HCT116 (cell line): ENCODE results near the gene TRERF1. TPM values are rescaled to one million over a fixed set of nuclear protein-coding genes. Genes with fewer than 3 reads are reported as not detected.

Experiments
- ATAC-seq: fragments of 200-7000 bp; cut with Tn5 transposase; 2 replicates; pipeline ENCODE4 v1.9.1; 2020; ENCODE audit warnings: mild to moderate bottlenecking, moderate library complexity
- BruUV-seq: library from RNA; stranded (reverse); fragments of 400-500 nt; replicated peaks from 2 replicates; lab custom pipeline; 2021; lab: Mats Ljungman, UMichigan
- CTCF ChIA-PET: fragments of 300-600 bp; sonication (Branson Sonifier 250); formaldehyde crosslinking; loops from one replicate; lab custom pipeline; 2021; ENCODE audit warnings: antibody characterized with exemption; lab: Charles Lee
- POLR2A ChIA-PET: fragments of 300-600, 350-600 bp; sonication (Branson Sonifier 250); formaldehyde crosslinking; loops from one replicate; lab custom pipeline; 2021; ENCODE audit warnings: antibody characterized with exemption; lab: Charles Lee
- RAD21 ChIA-PET, 2 experiments: fragments of 300-600 bp; sonication (Branson Sonifier 250); formaldehyde crosslinking; loops; one replicate each; lab custom pipeline; 2023; ENCODE audit warnings: low total read pairs in 2 of 2; ENCODE audit not compliant: uncharacterized antibody in 2 of 2, unreplicated experiment in 2 of 2, low non-redundant PET in 1 of 2; lab: Charles Lee
- DNase-seq: peaks from one replicate; pipeline ENCODE4 v3.0.0-alpha.2; 2010; ENCODE audit warnings: low read depth, low spot score
- H2AFZ ChIP-seq: fragments of 200-600 bp; shearing (Covaris generic), sonication (generic); 2 replicates; pipeline ENCODE4 v1.6.1; 2017; ENCODE audit warnings: low read depth, mixed run types, mixed read lengths, antibody characterized with exemption, low read length; ENCODE audit not compliant: poor library complexity, severe bottlenecking
- H3K27ac ChIP-seq: 2 replicates; pipeline ENCODE4 v1.5.1; 2012; ENCODE audit warnings: low read depth, low read length
- H3K27me3 ChIP-seq: fragments of 200-600 bp; sonication (generic); 2 replicates; pipeline ENCODE4 v1.6.1; 2016; ENCODE audit warnings: mixed run types, low read length, mixed read lengths; ENCODE audit not compliant: insufficient read depth
- H3K36me3 ChIP-seq, 2 experiments: fragments of 200-500 bp in 1 of 2; fragments of 200-600 bp in 1 of 2; sonication (Bioruptor generic) in 1 of 2; sonication (generic) in 1 of 2; 2 replicates each; pipeline versions ENCODE4 v1.5.1 to v1.6.1; 2014 to 2016; ENCODE audit warnings: low read length in 2 of 2, inconsistent platforms in 1 of 2, mixed read lengths in 1 of 2, mixed run types in 1 of 2; ENCODE audit not compliant: insufficient read depth in 2 of 2, control insufficient read depth in 1 of 2
- H3K4me1 ChIP-seq, 2 experiments: fragments of 200-600 bp in 1 of 2; sonication (generic) in 1 of 2; 2 replicates each; pipeline versions ENCODE4 v1.5.1 to v1.6.1; 2012 to 2017; ENCODE audit warnings: low read length in 2 of 2, inconsistent platforms in 1 of 2, mild to moderate bottlenecking in 1 of 2, mixed read lengths in 1 of 2, mixed run types in 1 of 2, moderate library complexity in 1 of 2; ENCODE audit not compliant: insufficient read depth in 2 of 2, control insufficient read depth in 1 of 2
- H3K4me2 ChIP-seq: fragments of 200-600 bp; sonication (generic); 2 replicates; pipeline ENCODE4 v1.6.1; 2017; ENCODE audit warnings: mixed run types, low read length, mixed read lengths
- H3K4me3 ChIP-seq, 2 experiments: fragments of 200-600 bp in 1 of 2; sonication (generic) in 1 of 2; replicated peaks in 1 of 2; 2 replicates each; pipeline ENCODE4 v1.5.1; 2011 to 2016; ENCODE audit warnings: low read length in 2 of 2, control low read depth in 1 of 2, low read depth in 1 of 2, mild to moderate bottlenecking in 1 of 2, mixed read lengths in 1 of 2, mixed run types in 1 of 2
- H3K79me2 ChIP-seq: fragments of 200-600 bp; sonication (generic); 2 replicates; pipeline ENCODE4 v1.6.1; 2017; ENCODE audit warnings: mild to moderate bottlenecking, mixed run types, low read length, moderate library complexity, mixed read lengths; ENCODE audit not compliant: insufficient read depth
- H3K9ac ChIP-seq: fragments of 200-600 bp; sonication (generic); 2 replicates; pipeline ENCODE4 v1.6.1; 2016; ENCODE audit warnings: low read length, mixed read lengths
- H3K9me2 ChIP-seq: fragments of 200-600 bp; sonication (generic), shearing (Covaris generic); 2 replicates; pipeline ENCODE4 v1.6.1; 2017; ENCODE audit warnings: mixed run types, mild to moderate bottlenecking, moderate library complexity; ENCODE audit not compliant: insufficient read depth
- H3K9me3 ChIP-seq, 2 experiments: fragments of 200-500 bp in 1 of 2; fragments of 200-600 bp in 1 of 2; sonication (Bioruptor generic) in 1 of 2; sonication (generic) in 1 of 2; 2 replicates each; pipeline ENCODE4 v1.6.1; 2014 to 2017; ENCODE audit warnings: low read length in 2 of 2, mixed read lengths in 2 of 2, inconsistent platforms in 1 of 2, low read depth in 1 of 2, mild to moderate bottlenecking in 1 of 2, mixed run types in 1 of 2, moderate library complexity in 1 of 2; ENCODE audit not compliant: control insufficient read depth in 1 of 2, insufficient read depth in 1 of 2
- H4K20me1 ChIP-seq: fragments of 200-600 bp; sonication (generic), shearing (Covaris generic); 2 replicates; pipeline ENCODE4 v1.6.1; 2017; ENCODE audit warnings: mixed run types, mild to moderate bottlenecking, moderate library complexity; ENCODE audit not compliant: insufficient read depth
- ATF3 ChIP-seq: IDR thresholded peaks from 2 replicates; pipeline ENCODE4 v1.6.1; 2012
- EGR1 ChIP-seq: IDR thresholded peaks from 2 replicates; pipeline ENCODE4 v1.6.1; 2012; ENCODE audit warnings: low read depth
- EZH2phosphoT487 ChIP-seq: fragments of 200-600 bp; IDR thresholded peaks from 2 replicates; pipeline ENCODE4 v1.6.1; 2018; ENCODE audit warnings: antibody characterized with exemption, borderline replicate concordance
- MAX ChIP-seq: IDR thresholded peaks from 2 replicates; pipeline ENCODE4 v1.6.1; 2012
- POLR2A ChIP-seq: IDR thresholded peaks from 2 replicates; pipeline ENCODE4 v1.7.0; 2011; ENCODE audit warnings: borderline replicate concordance; ENCODE audit not compliant: insufficient read depth, insufficient read length; ENCODE audit errors: extremely low read depth
- RAD21 ChIP-seq: IDR thresholded peaks from 2 replicates; pipeline ENCODE4 v1.6.1; 2012; ENCODE audit warnings: low read depth, mild to moderate bottlenecking
- SIN3A ChIP-seq: IDR thresholded peaks from 2 replicates; pipeline ENCODE4 v1.6.1; 2012; ENCODE audit warnings: low read depth
- ZNF274 ChIP-seq: fragments of 200-500 bp; sonication (Bioruptor generic); IDR thresholded peaks from 2 replicates; pipeline ENCODE4 v1.6.1; 2014; ENCODE audit warnings: mild to moderate bottlenecking, low read depth, low read length, inconsistent platforms
- intact Hi-C: fragments of 100-400 bp; cut with micrococcal nuclease; formaldehyde crosslinking; loops from 2 replicates; pipeline ENCODE4 v1.10.0; 2022
- total RNA-seq: library from RNA; stranded (reverse); gene quantifications from one replicate; pipeline ENCODE4 v1.2.1, GENCODE V29; 2021; ENCODE audit not compliant: unreplicated experiment
- TF ChIP-seq, protein P1 (sequence below): IDR thresholded peaks from 2 replicates; pipeline ENCODE4 v1.6.1; 2011; ENCODE audit warnings: mild to moderate bottlenecking, low read length, moderate library complexity; ENCODE audit not compliant: insufficient replicate concordance; ENCODE audit errors: extremely low read depth

The TRERF1 gene
- total RNA-seq, 1 experiment from 2014 or later = 12.4 TPM

DNA sequence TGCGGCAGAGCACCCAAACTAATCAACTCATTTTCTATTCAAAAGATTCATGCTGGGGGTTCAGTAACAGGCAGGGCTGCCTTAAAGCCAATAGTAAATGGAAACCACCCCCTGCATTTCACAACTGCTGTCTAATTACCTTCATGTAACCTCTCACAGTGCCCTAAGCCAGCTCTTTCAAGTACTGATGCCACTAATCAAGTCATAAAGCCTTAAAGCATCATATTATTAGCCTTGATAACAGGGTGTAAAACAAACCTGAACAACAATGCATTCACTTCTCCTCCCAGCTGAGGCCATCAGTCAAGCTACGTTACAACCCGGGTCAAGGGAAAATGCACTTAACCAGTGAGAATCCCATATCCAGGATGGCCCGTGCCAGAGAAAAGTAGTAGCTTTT, 33.0 kb downstream of the TRERF1 start:
- BruUV-seq = no TSS peak
- Histone ChIP-seq H3K27ac (no peak overlapping the region), H3K4me1 (no peaks in the 10 kb centered on the region), H3K79me2 (no peaks in the 10 kb centered on the region), H3K9ac (no peak overlapping the region), H3K9me3 (no peaks in the 10 kb centered on the region), H3K4me3 (no peak overlapping the region), H3K4me2 (no peak overlapping the region), H2AFZ (no peak overlapping the region), H3K9me2 (no peaks in the 10 kb centered on the region), H3K36me3 (no peaks in the 10 kb centered on the region), H3K27me3 (no peaks in the 10 kb centered on the region), H4K20me1 (no peaks in the 10 kb centered on the region)
- ChIA-PET RAD21 (no interaction called here), POLR2A (no interaction called here), CTCF (no interaction called here)
- TF ChIP-seq POLR2A = no peak
- TF ChIP-seq RAD21 = no peak
- TF ChIP-seq SIN3A = no peak
- TF ChIP-seq, protein P1, sequence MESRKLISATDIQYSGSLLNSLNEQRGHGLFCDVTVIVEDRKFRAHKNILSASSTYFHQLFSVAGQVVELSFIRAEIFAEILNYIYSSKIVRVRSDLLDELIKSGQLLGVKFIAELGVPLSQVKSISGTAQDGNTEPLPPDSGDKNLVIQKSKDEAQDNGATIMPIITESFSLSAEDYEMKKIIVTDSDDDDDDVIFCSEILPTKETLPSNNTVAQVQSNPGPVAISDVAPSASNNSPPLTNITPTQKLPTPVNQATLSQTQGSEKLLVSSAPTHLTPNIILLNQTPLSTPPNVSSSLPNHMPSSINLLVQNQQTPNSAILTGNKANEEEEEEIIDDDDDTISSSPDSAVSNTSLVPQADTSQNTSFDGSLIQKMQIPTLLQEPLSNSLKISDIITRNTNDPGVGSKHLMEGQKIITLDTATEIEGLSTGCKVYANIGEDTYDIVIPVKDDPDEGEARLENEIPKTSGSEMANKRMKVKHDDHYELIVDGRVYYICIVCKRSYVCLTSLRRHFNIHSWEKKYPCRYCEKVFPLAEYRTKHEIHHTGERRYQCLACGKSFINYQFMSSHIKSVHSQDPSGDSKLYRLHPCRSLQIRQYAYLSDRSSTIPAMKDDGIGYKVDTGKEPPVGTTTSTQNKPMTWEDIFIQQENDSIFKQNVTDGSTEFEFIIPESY = no peak
- no peak for TF ChIP-seq EGR1
- TF ChIP-seq EZH2phosphoT487 = no peak
- no peak for TF ChIP-seq ZNF274
- TF ChIP-seq MAX = no peak
- TF ChIP-seq ATF3 = no peak
- DNase-seq = no peak
- ATAC-seq = no peak
- intact Hi-C loops = no loop called here
